GM19397 (cell line): ENCODE measurements around the gene EDN3.

Source experiments
- ATAC-seq: cut with Tn5 transposase; IDR thresholded peaks from one replicate; pipeline ENCODE4 v1.9.1; 2021; ENCODE audit warnings: mild to moderate bottlenecking, moderate library complexity; ENCODE audit not compliant: unreplicated experiment

The EDN3 gene

DNA sequence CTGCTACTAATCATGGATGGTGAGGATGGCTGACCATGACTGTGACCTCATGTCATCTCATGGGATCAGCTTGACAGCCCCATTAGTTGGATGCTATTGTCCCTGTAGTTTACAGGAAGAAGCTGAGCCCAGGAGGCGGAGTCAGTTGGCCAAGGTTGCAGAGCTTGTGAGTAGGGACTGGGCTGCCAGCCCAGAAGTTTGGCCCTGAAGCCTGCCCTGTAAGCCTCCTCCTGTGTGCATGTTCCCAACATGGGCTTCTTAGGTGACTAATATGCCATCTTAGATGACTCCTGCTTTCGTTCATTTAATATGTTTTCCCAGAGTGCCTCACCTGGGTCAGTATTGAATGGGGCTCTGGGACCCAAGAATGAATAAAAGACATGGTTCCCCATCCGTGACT is 6.9 kb downstream of the EDN3 start:
- ATAC-seq = no peak

DNA sequence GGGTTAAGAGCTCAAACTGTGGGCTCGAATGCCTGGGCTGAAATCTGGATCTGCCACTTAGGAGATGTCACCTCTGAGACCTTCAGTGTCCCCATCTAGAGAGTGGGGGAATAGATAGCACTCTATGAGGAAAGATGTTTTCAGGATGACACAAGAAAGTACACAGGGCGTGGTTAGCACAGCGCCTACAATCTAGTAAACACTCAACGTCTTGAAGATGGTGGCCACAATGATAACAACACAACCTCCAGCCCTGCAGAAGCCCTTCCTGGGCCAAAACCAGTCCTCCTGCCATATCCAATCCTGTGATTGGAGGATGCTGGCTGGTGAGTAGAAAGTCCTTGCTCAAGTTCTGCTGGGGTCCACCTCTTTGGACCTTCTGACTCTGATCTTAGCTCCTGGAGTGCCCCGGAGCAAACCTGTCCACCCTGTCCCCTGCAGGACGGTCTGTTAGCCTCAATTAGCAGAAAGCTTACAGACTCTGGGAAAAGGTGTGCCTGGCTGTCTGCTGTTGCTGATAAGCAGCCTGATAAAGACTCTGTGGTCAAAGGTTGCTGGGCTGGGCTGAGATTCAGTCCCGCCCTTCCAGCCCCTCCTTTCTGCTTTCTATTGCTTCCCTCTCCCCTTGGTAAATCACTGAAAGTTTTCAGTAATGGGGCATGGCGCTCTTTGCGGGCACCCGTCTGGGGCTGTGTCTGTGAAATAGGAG is 8.2 kb downstream of the EDN3 start:
- ATAC-seq = no peak

DNA sequence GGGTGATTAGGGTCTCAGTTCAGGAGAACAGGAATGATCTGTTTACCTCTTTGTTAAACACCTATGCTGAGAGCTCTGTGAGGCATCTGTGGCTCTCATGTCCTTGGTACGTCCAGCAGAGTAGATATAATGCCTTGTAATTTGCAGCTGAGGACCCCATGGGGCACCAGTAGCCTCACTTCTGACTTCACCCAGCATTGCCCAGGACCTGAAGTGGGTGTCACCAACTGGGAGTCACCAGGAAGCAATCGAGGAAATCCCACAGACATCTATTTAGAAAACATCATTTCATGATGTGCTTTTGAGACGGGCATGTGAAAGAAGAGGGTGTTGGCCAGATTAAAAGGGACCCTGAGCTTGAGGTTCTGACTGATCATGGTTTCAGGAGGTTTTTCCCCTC is 8.8 kb downstream of the EDN3 start:
- ATAC-seq = no peak

DNA sequence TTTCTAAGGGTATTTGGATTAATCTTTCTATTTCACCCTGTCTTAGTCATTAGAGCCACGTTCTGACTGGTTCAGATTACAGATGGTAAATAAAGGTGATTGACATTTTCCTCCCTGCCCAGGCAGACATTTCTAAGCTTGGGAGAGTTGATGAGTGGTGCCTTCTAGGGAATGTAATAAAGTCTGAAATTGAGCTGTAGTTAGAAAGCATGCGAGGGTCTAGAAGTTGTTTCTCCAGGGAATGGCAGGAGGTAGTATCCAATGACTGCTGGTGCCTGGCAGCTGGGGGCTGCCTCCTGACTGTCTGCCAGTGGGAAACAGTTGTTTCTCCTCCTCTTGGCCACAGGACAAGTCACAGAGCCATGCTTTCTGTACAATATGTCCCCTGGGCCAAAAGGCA is 14.6 kb downstream of the EDN3 start:
- ATAC-seq = no peak

DNA sequence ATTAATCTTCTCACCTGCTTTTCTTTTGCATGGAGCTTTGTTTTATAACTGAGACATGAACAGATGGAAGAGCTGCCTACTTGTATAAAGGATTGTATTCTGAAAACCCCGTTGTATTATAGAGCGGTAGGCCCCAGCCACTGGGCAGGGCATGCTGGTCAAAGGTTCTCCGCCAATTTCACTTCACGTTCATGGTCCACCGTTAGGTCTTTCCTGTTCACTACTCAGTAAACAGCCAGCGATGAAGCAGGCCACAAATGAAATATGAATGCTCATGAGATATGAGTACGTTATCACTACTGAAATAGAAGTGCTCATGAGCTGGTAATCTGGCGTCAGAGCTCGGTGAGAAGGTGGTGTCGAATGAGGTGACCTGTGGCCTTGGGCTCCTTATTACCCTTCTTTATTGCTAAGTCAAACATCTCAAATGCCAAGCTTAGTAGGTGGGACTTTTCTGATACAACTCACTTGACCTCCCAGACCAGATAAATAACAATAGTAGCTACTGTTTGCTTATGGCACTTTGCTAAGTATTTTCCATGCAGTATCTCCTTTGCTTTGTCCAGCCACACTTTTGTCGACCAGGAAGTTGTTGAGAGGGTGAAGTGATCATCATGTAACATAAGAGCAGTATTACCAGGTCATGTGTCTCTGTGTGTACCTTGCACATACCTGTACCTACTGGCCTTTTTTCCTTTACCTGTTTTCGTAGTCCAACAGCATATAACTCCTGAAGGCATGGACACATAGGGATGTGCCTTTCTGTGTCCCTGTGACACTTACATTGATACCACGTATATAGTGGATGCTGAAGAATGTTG is 16.7 kb downstream of the EDN3 start:
- no peak for ATAC-seq

DNA sequence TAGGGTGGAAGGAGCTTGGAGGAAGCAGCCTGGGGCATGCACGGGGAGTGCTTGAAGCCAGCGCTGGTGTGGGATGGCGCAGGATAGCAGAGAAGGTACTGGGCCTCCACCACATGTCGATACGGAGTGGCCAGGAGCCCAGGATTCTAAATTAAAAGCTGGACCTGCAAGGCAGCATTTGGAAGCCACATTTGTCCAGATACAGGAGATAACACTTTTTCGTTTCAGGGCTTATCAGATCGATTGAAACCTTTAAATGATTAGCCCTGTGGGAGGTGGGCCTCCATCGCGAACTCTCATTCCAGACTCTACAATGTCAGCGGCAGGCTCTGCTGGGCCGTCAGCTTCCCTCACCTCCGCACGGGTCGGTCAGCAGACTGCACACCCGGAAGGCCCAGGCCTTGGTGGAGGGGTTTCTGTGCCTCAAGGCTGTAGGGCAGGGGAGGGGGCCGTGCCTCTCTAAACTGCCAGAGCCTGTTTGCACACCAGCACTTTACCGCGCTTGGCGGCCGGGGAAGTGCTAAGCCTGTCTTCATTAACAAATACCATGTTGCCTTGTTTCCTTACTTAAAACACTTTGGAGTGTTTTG is 17.9 kb downstream of the EDN3 start:
- no peak for ATAC-seq

DNA sequence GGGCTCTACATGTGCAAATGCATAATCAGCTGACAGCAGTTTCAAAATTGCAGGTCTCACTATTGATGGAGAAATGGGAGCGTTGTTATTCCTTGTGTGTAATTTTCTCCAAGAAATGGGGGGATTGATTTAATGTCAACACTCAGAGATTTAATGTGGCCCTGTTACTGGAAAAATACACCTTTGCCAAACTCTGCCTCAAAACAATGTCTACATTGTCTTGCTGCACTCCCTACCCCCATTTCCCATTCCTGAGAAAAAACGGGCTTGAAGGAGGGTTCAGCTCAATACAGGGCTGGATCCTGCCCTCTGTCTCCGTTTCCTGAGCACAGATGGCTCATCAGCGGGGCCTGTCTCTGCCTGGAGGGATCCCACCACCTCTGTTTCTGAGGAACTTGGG is 18.4 kb downstream of the EDN3 start:
- no peak for ATAC-seq

DNA sequence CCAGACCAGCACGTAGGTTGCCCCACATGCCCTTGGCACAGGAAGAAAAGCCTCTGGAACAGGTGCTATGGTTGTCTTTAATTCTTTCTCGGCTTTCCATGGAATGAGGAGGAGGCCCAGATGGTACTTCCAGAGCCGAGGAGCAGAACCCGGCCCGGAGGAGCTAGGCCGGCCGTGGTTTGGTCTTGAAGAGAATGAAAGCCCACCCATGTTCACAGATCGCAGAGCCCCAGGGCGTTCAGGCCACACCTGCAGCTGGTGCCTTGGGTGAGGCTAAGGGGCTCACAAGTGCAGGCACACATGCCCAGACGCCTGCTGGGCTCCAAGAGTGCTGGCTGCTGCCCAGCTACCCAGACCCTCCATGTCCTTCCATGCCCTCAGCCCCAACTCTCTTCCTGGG is 20.0 kb downstream of the EDN3 start:
- no peak for ATAC-seq

DNA sequence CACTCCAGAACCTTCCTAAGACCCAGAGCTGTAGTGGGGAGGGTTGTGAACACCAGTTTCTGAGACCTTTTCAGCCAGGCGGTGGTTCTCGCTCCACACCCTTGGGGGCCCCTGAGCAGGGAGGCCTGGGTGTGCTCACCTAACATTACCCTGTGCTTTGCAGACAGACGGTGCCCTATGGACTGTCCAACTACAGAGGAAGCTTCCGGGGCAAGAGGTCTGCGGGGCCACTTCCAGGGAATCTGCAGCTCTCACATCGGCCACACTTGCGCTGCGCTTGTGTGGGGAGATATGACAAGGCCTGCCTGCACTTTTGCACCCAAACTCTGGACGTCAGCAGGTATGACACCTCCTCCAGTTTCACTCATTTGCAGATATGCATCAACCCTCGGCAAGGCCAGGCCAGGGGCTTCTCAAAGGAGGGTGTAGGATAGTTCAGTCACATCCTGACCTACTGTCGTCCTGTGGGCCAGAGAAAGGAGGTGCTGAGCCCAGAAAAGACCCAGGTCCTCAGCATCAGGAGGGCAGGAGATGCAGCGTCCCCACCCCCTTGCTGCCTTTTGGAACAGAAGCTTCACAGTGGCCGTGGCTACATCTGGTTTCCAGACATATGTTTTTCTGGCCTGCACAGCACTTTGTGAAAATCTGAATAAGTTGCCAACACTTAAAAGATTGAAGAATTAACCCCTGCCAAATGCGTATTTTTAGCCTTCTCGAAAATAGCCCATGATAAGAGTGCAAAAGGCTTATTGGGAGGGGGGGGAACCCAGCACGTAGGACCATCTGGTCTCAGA is 20.6 kb downstream of the EDN3 start:
- no peak for ATAC-seq

DNA sequence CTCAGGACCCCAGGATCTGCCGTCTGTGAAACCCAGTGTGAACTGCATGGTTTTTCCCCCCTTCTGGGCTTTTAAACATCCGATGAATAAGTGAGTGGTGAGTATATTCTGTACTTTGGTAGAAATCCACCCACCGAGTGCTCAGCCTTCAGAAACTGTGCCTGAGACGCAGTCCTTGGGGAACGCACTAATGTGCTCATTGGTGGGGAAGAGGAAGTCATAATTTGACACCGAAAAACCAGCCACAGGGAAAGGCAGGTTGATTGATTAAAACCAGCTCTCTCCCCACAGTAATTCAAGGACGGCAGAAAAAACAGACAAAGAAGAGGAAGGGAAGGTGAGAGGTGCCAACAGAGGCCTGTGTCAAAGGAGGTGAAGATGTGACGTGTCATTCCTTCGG is 21.7 kb downstream of the EDN3 start:
- ATAC-seq = no peak

DNA sequence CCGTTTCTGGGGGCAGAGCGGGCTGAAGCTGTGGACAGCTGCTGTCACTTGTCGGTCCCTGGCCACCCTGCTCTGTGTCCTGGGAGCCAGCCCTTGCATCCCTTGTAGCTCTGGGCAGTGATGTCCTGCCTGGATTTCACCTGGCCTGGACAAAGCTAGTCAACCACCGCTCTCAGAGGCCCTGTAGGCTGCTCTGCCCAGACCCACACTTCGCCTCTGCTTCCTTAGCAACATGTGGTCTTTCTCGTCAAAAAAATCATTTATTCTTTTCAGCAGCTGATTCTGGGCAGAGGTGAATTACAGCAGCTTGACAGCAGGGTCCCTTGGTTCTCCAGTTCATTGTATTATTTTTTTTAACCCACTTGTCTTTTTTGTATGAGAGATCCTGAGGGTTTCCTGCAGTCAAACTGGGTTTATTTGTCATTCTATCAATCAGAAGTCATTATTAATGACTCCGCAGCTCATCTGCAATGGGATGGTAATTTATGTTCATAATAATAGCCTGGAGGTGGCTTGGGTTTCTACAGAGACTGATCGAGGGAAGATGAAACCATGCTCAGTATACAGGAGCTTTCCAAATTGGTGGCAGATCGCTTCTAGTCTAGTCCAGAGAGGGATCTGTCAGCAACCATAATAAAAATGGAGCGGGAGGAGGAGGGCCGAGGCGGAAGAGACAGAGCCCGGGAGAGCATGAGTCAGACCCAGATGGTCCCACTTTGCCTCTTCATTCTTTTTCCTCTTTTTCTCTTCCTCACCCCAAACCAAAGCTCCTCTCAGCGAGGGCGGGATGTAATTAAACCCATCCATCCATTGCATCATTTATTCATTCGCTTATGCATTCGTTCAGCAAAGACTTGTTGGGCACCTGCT is 22.4 kb downstream of the EDN3 start:
- no peak for ATAC-seq

DNA sequence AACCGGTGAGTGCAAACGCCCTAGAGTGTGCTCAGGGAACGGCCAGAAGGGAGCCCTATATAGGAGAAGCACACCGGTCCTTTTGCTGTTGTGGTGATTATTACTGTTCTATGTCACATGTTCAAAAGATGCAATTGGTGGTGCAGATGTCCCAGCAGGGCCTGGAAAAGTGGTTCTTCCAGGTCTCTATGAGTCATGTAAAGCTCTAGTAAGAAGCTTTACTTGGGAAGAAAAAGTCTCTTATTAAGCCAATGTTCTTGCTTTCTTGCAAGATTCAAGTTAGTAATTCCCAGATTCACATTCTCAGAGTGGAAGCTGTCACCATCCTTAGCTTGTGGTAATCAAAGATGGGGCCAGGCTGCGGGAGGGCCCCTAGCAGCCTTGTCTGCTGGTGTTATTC is 23.3 kb downstream of the EDN3 start:
- ATAC-seq = no peak

DNA sequence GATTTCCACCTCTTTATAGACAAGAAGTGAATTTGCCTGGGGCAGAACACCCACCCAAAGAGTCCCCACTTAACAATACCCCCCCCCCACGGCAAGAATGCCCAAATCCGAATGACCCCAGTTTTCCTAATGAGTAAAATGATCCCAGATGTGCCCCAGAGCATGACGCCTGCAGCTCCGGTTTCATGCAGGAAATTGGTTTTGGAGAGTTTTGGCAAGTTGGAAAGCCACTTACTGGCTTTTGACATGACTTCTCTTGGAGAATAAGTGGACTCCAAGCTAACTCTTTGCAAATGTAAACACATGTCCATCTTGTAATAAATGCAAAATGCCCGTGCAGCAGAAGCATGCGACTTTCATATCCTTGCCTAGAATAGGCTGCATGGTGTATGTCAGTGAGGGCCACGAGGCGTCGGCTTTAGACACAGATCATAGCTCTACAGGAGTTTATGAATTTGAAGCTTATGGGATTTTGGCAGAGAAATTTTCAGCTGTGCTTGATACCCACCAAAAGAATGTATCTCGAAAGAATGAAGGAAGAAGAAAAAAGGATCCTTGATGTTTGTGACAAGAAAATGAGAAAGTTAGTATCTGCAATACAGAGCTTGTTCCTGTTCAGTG is 24.2 kb downstream of the EDN3 start:
- no peak for ATAC-seq

DNA sequence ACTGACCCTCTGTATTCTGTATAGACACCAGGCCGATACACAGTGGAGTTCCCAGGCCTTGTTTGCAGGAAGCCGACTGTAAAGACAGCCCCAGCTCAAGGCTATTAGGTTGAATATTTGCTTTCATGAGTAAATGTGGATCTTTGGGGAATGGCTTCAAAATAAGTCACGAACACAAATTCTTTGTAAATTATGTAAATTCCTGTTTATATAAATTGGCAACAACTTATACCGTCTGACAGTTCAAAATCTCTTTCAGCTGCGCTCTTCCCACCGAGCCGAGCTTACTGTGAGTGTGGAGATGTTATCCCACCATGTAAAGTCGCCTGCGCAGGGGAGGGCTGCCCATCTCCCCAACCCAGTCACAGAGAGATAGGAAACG is 24.7 kb downstream of the EDN3 start:
- no peak for ATAC-seq

DNA sequence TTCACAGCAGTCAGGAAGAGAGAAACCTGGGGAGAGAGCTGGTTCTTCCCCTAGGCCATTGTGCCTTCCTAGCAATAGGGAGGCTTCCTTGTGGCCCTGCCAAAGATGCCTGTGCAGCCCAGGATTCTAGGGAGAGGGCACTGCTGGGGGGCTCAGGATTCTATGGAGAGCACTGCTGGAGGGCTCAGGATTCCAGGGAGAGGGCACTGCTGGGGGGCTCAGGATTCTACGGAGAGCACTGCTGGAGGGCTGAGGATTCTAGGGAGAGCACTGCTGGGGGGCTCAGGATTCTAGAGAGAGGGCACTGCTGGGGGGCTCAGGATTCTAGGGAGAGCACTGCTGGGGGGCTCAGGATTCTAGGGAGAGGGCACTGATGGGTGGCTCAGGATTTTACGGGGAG is 25.8 kb downstream of the EDN3 start:
- ATAC-seq = no peak

DNA sequence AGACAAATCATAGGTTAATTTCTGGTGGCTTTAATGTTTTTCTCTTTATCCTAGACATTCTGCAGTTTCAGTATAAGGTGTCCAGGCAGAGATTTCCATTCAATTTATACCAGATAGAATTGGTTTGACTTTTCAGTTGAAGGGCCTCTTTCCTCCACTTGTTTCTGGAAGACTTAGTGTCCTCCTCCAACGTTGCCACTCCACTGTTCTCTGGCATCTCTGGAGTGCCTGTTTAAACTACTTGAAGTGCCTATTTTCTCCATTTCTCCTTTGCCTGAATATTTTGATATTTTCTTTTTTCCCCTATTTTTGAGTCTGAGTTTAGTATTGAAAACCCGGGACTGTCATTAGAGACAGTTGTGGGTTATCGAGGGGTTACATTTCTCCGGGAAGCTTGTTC is 27.7 kb downstream of the EDN3 start:
- no peak for ATAC-seq

DNA sequence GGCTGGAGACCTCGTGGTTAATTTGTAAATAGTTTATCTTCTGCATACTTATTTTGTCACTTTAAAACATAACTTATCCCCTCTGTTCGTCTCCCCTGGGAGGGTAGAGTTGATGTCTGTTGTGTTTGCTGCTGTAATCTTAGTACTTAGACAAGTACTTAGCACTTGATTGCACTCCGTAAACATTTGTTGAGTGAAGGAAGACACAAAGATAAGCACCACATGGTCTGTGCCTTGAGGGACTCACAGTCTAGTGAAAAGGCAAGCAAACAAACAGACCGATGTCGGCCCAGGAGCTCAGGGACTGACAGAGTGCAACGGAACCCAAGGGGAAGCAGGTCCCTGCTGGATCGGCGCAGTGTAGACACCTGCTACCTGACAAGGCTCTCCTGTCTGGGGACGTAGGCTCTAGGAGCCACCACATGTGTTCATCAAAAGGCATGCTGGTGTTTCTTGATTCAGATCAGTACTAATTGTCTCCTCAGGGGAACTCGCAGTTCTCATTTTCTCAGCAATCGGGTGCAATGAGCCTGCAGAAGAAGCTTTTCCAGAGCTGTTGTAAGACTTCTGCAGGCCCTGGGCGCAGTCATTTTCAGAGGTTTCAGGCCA is 31.4 kb downstream of the EDN3 start:
- no peak for ATAC-seq

DNA sequence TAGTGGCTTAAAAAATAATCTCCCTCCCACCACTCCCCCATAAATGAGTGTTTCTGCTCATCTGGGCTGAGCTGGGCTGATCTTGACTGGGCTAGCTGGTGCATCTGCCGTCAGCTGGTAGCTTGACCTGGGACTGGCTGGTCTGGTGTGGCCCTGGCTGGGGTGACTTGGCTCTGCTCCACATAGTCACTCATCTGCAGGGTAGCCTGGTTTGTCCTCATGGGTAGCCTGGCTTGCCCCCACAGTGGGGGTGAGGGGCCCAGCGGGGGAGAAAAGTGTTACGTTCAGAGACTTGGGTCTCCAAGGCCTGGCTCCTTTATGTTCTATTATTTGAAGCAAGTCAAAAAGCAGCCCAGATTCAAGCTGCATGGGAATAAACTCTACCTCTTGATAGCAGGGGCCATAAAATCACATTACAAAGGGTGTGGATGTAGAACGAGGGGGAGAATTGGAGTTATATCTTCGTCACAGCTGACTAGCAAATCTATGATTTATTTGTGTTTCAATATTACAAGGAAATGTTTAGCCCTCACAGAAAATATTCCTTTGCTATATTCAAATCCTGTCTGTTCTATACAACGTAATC is 32.9 kb downstream of the EDN3 start:
- ATAC-seq = no peak

DNA sequence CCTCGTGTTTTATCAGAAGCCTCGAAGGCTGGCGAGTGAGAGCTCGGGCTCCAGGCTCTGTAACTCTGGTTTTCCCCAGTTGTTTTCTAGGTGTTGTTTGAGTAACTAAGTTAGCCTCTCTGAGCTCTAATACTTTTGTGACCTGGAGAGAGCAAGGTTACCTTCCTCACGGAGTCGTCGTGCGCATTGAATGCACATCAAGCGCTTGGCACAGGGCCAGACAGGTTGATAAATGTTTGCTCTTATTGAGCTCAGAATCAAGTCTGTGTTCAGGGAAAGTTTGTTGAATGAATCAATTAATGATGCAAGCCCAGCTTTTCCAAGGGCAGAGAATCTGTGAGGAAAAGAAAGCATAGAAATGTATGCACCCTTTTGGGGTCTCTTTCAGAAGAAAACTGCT is 33.5 kb downstream of the EDN3 start:
- no peak for ATAC-seq
